ENCODE measurements around the gene SETD1B. TPM values are rescaled to one million over a fixed set of nuclear protein-coding genes. Genes with fewer than 3 reads are reported as not detected.

The SETD1B gene
- total RNA-seq, 1 donor from 2014 or later, result 25.3 TPM

- Mint-ChIP-seq H3K36me3 (ENCODE audit: low read depth, unreplicated experiment) (no peaks in the 10 kb centered on the region), H3K27me3 (ENCODE audit: unreplicated experiment) (peaks cover 2% of the 10 kb centered on the region), H3K27ac (ENCODE audit: unreplicated experiment) (no peak overlapping the region), H3K9me3 (ENCODE audit: unreplicated experiment) (no peaks in the 10 kb centered on the region), H3K4me3 (ENCODE audit: unreplicated experiment) (no peak overlapping the region), H3K4me1 (ENCODE audit: unreplicated experiment) (no peaks in the 10 kb centered on the region)
- no peak for TF ChIP-seq CTCF (IDR thresholded peaks at IDR 0.05; ENCODE audit: unreplicated experiment)
- DNase-seq (ENCODE audit: low spot score), result no peak
These were observed 34.3 kb downstream of the SETD1B start for GRCh38 chr12:121838126-121838525.

- peak; percentile 100 for DNase-seq (ENCODE audit: low spot score)
- peak overlapping the region; percentile 91 for H3K4me3 Mint-ChIP-seq (ENCODE audit: unreplicated experiment)
- H3K36me3 Mint-ChIP-seq (ENCODE audit: low read depth, unreplicated experiment), result no peaks in the 10 kb centered on the region
- H3K4me1 Mint-ChIP-seq (ENCODE audit: unreplicated experiment), result no peaks in the 10 kb centered on the region
- peak; percentile 28 for TF ChIP-seq CTCF (IDR thresholded peaks at IDR 0.05; ENCODE audit: unreplicated experiment)
- H3K9me3 Mint-ChIP-seq (ENCODE audit: unreplicated experiment), result no peaks in the 10 kb centered on the region
- peak overlapping the region; percentile 36 for H3K27ac Mint-ChIP-seq (ENCODE audit: unreplicated experiment)
- H3K27me3 Mint-ChIP-seq (ENCODE audit: unreplicated experiment), result peaks cover 2% of the 10 kb centered on the region
These were observed 35.5 kb downstream of the SETD1B start for GRCh38 chr12:121839106-121839992.

GRCh38 chr12:121839993-121840761, 36.4 kb downstream of the SETD1B start:
- no peaks in the 10 kb centered on the region for H3K9me3 Mint-ChIP-seq (ENCODE audit: unreplicated experiment)
- no peaks in the 10 kb centered on the region for H3K4me1 Mint-ChIP-seq (ENCODE audit: unreplicated experiment)
- TF ChIP-seq CTCF (IDR thresholded peaks at IDR 0.05; ENCODE audit: unreplicated experiment), result no peak
- H3K27ac Mint-ChIP-seq (ENCODE audit: unreplicated experiment), result peak overlapping the region; percentile 65
- DNase-seq (ENCODE audit: low spot score), result no peak
- peaks cover 2% of the 10 kb centered on the region for H3K27me3 Mint-ChIP-seq (ENCODE audit: unreplicated experiment)
- peak overlapping the region; percentile 91 for H3K4me3 Mint-ChIP-seq (ENCODE audit: unreplicated experiment)
- no peaks in the 10 kb centered on the region for H3K36me3 Mint-ChIP-seq (ENCODE audit: low read depth, unreplicated experiment)

- Mint-ChIP-seq H3K27ac (ENCODE audit: unreplicated experiment) (no peak overlapping the region), H3K4me3 (ENCODE audit: unreplicated experiment) (no peak overlapping the region), H3K27me3 (ENCODE audit: unreplicated experiment) (peaks cover 4% of the 10 kb centered on the region), H3K9me3 (ENCODE audit: unreplicated experiment) (no peaks in the 10 kb centered on the region), H3K36me3 (ENCODE audit: low read depth, unreplicated experiment) (no peaks in the 10 kb centered on the region), H3K4me1 (ENCODE audit: unreplicated experiment) (no peaks in the 10 kb centered on the region)
- DNase-seq (ENCODE audit: low spot score), result no peak
- TF ChIP-seq CTCF (IDR thresholded peaks at IDR 0.05; ENCODE audit: unreplicated experiment), result no peak
These were observed 39.6 kb downstream of the SETD1B start for GRCh38 chr12:121843236-121843982.

Data from endothelial cell (in vitro differentiated cells).